ENCODE data around the gene TCOF1. TPM values are rescaled to one million over a fixed set of nuclear protein-coding genes. Genes with fewer than 3 reads are reported as not detected.

Gene TCOF1
- total RNA-seq, 6 experiments from 2014 or later, result 30.8 to 44.6 (median 38.5) TPM

GRCh38 chr5:150321211-150321610, 36.3 kb upstream of the TCOF1 start:
- TF ChIP-seq, protein P1, sequence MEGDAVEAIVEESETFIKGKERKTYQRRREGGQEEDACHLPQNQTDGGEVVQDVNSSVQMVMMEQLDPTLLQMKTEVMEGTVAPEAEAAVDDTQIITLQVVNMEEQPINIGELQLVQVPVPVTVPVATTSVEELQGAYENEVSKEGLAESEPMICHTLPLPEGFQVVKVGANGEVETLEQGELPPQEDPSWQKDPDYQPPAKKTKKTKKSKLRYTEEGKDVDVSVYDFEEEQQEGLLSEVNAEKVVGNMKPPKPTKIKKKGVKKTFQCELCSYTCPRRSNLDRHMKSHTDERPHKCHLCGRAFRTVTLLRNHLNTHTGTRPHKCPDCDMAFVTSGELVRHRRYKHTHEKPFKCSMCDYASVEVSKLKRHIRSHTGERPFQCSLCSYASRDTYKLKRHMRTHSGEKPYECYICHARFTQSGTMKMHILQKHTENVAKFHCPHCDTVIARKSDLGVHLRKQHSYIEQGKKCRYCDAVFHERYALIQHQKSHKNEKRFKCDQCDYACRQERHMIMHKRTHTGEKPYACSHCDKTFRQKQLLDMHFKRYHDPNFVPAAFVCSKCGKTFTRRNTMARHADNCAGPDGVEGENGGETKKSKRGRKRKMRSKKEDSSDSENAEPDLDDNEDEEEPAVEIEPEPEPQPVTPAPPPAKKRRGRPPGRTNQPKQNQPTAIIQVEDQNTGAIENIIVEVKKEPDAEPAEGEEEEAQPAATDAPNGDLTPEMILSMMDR (IDR thresholded peaks at IDR 0.05), result no peak
- Mint-ChIP-seq H3K27ac (peak overlapping the region; percentile 71), H3K4me1 (ENCODE audit: low read depth) (peaks cover 58% of the 10 kb centered on the region), H3K9me3 (no peaks in the 10 kb centered on the region), H3K36me3 (ENCODE audit: low read depth) (no peaks in the 10 kb centered on the region), H3K27me3 (ENCODE audit: insufficient read depth) (peaks cover 3% of the 10 kb centered on the region; the same call in 1 of the 2 replicates), H3K4me3 (no peak overlapping the region)
- DNase-seq, result no peak

DNA sequence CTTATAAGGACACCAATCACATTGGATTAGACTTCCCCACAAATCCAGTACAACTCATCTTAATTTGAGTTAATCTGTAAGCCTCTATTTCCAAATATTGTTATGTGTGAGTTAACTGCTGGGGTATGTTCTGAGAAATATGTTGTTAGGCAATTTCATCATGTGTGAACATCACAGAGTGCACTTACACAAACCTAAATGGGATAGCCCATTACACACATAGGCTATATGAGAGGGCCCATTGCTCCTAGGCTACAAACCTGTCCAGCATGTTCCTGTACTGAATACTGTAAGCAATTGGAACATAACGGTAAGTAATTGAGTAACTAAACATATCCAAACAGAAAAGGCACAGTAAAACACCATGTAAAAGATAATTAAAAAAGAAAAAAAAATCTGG, 35.7 kb upstream of the TCOF1 start:
- no peak for DNase-seq
- TF ChIP-seq, protein P1 (IDR thresholded peaks at IDR 0.05), result no peak
- H3K36me3 Mint-ChIP-seq (ENCODE audit: low read depth), result no peaks in the 10 kb centered on the region
- no peaks in the 10 kb centered on the region for H3K9me3 Mint-ChIP-seq
- peak overlapping the region; percentile 71 for H3K27ac Mint-ChIP-seq
- H3K27me3 Mint-ChIP-seq (ENCODE audit: insufficient read depth), result peaks cover 3% of the 10 kb centered on the region; the same call in 1 of the 2 replicates
- H3K4me1 Mint-ChIP-seq (ENCODE audit: low read depth), result peaks cover 53% of the 10 kb centered on the region
- H3K4me3 Mint-ChIP-seq, result no peak overlapping the region

GRCh38 chr5:150322202-150322601, 35.3 kb upstream of the TCOF1 start:
- H3K27ac Mint-ChIP-seq, result peak overlapping the region; percentile 71

DNA sequence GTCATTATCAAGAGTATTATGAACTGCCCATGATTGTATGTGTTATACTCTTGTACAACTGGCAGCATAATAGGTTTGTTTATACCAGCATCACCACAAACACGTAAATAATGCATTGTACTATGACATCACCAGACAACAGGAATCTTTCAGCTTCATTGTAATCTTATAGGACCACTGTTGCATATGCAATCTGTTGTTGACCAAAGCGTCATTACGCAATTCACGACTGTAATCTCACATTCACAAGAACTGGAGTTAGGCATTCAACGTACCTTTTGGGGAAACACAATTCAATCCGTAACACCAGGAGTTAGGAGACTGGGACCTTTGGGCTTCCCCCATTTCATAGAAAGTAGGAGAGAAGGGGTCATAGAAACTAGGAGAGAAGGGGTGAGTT, 34.4 kb upstream of the TCOF1 start:
- H3K9me3 Mint-ChIP-seq, result no peaks in the 10 kb centered on the region
- H3K27ac Mint-ChIP-seq, result no peak overlapping the region
- no peak overlapping the region for H3K4me3 Mint-ChIP-seq

More at GRCh38 chr5:150322202-150322601, 35.3 kb upstream of the TCOF1 start:
- Mint-ChIP-seq H3K9me3 (no peaks in the 10 kb centered on the region), H3K4me3 (no peak overlapping the region), H3K36me3 (ENCODE audit: low read depth) (no peaks in the 10 kb centered on the region), H3K4me1 (ENCODE audit: low read depth) (peaks cover 48% of the 10 kb centered on the region), H3K27me3 (ENCODE audit: insufficient read depth) (peaks cover 3% of the 10 kb centered on the region; the same call in 1 of the 2 replicates)
- TF ChIP-seq, protein P1 (IDR thresholded peaks at IDR 0.05), result no peak
- peak; percentile 85 for DNase-seq

GRCh38 chr5:150323819-150324218, 33.7 kb upstream of the TCOF1 start:
- peaks cover 32% of the 10 kb centered on the region for H3K4me1 Mint-ChIP-seq (ENCODE audit: low read depth)
- H3K9me3 Mint-ChIP-seq, result no peaks in the 10 kb centered on the region
- TF ChIP-seq, protein P1 (IDR thresholded peaks at IDR 0.05), result no peak
- H3K27me3 Mint-ChIP-seq (ENCODE audit: insufficient read depth), result peaks cover 3% of the 10 kb centered on the region; the same call in 1 of the 2 replicates
- no peak overlapping the region for H3K27ac Mint-ChIP-seq
- no peak for DNase-seq
- H3K4me3 Mint-ChIP-seq, result no peak overlapping the region
- no peaks in the 10 kb centered on the region for H3K36me3 Mint-ChIP-seq (ENCODE audit: low read depth)

More for the DNA sequence above, 34.4 kb upstream of the TCOF1 start:
- Mint-ChIP-seq H3K36me3 (ENCODE audit: low read depth) (no peaks in the 10 kb centered on the region), H3K27me3 (ENCODE audit: insufficient read depth) (peaks cover 3% of the 10 kb centered on the region; the same call in 1 of the 2 replicates), H3K4me1 (ENCODE audit: low read depth) (peaks cover 39% of the 10 kb centered on the region)
- DNase-seq, result peak; percentile 5
- TF ChIP-seq, protein P1 (IDR thresholded peaks at IDR 0.05), result no peak

Measured in HFFc6 (cell line).